Occipital lobe (tissue), 2 donors: ENCODE results near the gene POC1A. TPM values are rescaled to one million over a fixed set of nuclear protein-coding genes. Genes with fewer than 3 reads are reported as not detected.

Experiments
- DNase-seq: peaks from one replicate; lab custom pipeline; 2025; lab: John Stamatoyannopoulos, UW
- total RNA-seq: library from RNA; depleted of rRNA; stranded (reverse); fragments of >200 nt; gene quantifications from one replicate; pipeline ENCODE4 v1.2.3, GENCODE V29; 2014

POC1A gene
- total RNA-seq, 1 donor from 2014 or later = 3.1 TPM

- DNase-seq = no peak
These were observed 22.2 kb downstream of the POC1A start for GRCh38 chr3:52132041-52132440.

- peak; percentile 41 for DNase-seq
These were observed 23.1 kb downstream of the POC1A start for GRCh38 chr3:52130966-52131622.

GRCh38 chr3:52128118-52128683 lies 26.0 kb downstream of the POC1A start:
- DNase-seq = no peak

- DNase-seq = no peak
These were observed 27.7 kb downstream of the POC1A start for GRCh38 chr3:52126500-52126899.

- DNase-seq = no peak
These were observed 28.2 kb downstream of the POC1A start for GRCh38 chr3:52126036-52126435.

GRCh38 chr3:52124766-52125165 lies 29.5 kb downstream of the POC1A start:
- DNase-seq = no peak

- DNase-seq = no peak
These were observed 30.1 kb downstream of the POC1A start for GRCh38 chr3:52124126-52124525.

GRCh38 chr3:52123106-52123725 lies 31.0 kb downstream of the POC1A start:
- peak; percentile 45 for DNase-seq

GRCh38 chr3:52122491-52122890 lies 31.7 kb downstream of the POC1A start:
- DNase-seq = no peak

GRCh38 chr3:52121813-52122212 lies 32.4 kb downstream of the POC1A start:
- no peak for DNase-seq

- DNase-seq = no peak
These were observed 32.8 kb downstream of the POC1A start for GRCh38 chr3:52121464-52121805.

- no peak for DNase-seq
These were observed 33.4 kb downstream of the POC1A start for GRCh38 chr3:52120556-52121463.

GRCh38 chr3:52119826-52120225 lies 34.4 kb downstream of the POC1A start:
- no peak for DNase-seq

- DNase-seq = peak; percentile 61
These were observed 35.1 kb downstream of the POC1A start for GRCh38 chr3:52119099-52119498.

GRCh38 chr3:52118156-52118875 lies 35.9 kb downstream of the POC1A start:
- no peak for DNase-seq

- no peak for DNase-seq
These were observed 36.7 kb downstream of the POC1A start for GRCh38 chr3:52117537-52117936.

GRCh38 chr3:52112056-52112455 lies 42.2 kb downstream of the POC1A start:
- no peak for DNase-seq

GRCh38 chr3:52110502-52110901 lies 43.7 kb downstream of the POC1A start:
- DNase-seq = no peak

- no peak for DNase-seq
These were observed 44.5 kb downstream of the POC1A start for GRCh38 chr3:52109611-52110301.

GRCh38 chr3:52108302-52109232 lies 45.7 kb downstream of the POC1A start:
- DNase-seq = peak; percentile 43
